GM18868 (cell line): ENCODE measurements around the gene UBR1.
"Not testable (repeated sequence)": the region's sequence is repeated elsewhere in the genome, so short reads cannot be mapped to it uniquely, and the experiment has no call there.

Experiments used
- ATAC-seq: cut with Tn5 transposase; IDR thresholded peaks from one replicate; pipeline ENCODE4 v1.9.1; 2021; ENCODE audit warnings: mild to moderate bottlenecking, moderate library complexity; ENCODE audit not compliant: unreplicated experiment

Gene UBR1

DNA sequence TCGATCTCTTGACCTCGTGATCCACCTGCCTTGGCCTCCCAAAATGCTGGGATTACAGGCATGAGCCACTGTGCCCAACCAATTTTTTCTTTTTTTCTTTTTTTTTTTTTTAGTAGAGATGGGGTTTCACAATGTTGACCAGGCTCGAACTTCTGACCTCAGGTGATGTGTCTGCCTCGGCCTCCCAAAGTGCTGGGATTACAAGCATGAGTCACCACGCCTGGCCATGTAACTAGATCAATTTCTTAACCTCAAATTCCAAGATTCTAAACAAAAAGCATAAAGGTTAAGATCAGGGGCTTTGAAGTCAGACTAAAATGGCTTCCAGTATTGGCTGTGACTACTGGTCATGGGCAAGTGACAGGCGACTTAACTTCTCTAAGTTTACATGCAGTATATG, 126.7 kb downstream of the UBR1 start:
- ATAC-seq = not testable (repeated sequence)

DNA sequence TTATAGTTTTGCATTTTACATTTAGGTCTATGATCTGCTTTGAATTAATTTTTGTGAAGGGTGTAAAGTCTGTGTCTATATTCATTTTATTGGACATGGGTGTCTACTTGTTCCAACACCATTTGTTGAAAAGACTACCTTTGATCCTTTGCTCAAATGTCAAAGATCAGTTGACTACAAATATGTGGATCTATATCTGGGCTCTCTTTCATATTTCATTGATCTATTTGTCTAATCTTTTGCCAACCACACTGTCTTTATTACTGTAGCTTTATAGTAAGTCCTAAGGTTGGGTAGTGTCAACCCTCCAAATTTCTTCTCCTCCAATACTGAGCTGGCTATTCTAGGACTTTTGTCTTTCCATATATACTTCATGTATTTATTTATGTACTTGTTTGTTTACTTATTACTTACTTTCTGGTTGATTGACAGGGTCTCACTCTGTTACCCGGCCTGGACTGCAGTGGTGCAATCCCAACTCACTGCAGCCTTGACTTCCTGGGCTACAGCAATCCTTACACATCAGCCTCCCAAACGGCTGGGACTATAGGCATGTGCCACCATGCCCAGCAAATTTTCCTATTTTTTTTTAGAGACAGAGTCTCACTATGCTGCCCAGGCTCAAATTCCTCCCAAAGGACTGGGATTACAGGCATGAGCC, 131.5 kb downstream of the UBR1 start:
- ATAC-seq = no peak

DNA sequence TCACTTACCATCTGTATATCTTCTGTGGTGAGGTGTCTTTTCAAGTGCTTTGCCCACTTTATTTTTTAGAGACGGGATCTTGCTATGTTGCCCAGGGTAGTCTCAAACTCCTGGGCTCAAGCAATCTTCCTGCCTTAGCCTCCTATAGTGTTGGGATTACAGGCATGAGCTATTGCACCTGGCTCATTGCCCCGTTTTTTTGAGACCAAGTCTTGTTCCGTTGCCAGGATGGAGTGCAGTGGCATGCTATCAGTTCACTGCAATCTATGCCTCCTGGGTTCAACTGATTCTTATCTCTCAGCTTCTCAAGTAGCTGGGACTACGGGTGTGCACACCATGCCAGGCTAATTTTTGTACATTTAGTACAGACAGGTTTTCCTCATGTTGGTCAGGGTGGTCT, 132.7 kb downstream of the UBR1 start:
- no peak for ATAC-seq

DNA sequence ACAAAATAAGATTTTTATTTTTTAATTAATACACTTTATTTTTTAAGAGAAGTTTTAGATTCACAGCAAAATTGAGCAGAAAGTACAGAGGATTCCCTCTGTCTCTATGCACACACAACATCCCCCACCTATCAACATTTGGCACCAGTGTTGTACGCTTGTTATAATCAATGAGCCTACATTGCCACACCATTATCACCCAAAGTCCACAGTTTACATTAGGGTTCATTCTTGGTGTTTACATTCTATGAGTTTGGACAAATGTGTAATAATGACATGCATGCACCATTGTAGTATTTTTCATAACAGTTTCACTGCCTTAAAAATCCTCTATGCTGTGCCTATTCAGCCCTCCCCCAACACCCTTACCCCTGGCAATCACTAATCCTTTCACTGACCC, 134.0 kb downstream of the UBR1 start:
- ATAC-seq = no peak

DNA sequence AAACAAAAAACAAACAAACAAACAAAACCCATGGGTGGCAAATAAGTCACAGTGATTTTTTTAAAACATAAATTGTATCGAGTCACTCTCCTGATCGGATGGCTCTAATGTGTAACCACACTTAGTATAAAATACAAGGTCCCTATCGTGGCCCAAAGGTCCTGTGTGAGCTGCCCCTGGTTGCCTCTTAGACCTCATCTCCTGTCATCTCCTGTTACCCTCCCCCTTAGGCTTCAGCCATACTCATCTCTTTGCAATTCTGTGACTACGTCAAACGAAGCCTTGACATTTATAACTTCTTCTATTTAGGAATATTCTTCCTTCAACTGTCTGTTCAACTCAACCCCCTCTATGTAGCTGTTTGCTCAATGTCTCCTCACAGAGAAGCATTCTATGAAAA, 141.4 kb downstream of the UBR1 start:
- no peak for ATAC-seq

DNA sequence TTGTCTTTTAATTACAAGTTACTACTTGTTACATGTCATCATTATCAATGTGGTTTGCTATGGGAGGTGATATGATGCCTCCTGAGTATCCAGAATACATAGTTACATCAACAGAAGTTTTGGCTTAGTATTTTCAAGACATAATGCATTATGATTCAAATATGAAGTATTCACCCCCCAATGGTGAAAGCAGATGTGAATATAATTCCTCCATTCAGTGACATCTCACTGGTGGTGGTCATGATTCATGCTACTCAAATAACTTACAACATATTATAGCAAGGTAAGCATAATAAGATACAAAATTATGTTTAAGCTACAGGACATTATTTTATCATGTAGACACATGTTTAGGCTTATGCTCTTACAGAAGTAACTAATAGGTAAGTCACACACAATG, 150.3 kb downstream of the UBR1 start:
- no peak for ATAC-seq

DNA sequence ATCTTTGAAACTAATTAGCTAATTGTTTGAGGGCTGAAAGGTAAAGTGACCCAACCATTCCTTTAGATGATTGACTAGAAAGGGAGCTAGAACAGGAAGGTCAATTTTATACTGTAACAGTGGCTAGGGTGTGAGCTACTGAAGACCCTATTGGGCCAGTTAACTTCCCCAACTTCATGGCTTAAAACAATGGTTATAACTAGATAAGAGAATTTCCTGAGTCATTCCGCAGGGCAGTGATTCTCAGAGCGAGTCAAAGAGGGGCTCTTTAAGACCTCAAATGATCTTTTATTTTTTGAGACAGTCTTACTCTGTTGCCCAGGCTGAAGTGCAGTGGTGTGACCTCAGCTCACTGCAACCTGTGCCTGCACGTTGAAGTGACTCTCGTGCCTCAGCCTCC, 151.5 kb downstream of the UBR1 start:
- ATAC-seq = no peak

DNA sequence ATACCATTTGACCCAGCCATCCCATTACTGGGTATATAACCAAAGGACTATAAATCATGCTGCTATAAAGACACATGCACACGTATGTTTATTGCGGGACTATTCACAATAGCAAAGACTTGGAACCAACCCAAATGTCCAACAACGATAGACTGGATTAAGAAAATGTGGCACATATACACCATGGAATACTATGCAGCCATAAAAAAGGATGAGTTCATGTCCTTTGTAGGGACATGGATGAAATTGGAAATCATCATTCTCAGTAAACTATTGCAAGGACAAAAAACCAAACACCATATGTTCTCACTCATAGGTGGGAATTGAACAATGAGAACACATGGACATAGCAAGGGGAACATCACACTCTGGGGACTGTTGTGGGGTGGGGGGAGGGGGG, 156.9 kb downstream of the UBR1 start:
- not testable (repeated sequence) for ATAC-seq

DNA sequence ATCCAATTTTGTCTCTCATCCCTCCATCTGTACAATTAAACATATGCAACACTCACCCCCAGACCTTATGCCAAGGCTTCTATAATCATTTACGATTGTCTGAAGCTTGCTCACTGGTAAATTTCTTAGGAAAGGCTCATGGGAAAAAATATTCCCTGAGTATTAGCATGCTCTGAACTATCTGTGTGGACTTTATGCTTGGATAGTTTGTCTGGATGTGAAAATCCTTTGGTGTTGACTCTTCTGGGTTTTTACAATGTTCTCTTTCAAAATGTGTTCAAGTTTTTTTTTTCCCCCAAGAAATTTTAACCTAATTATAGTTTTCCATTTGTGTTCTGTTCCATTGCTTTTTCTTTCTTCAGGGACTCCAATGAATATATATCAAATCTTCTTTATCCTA, 165.3 kb downstream of the UBR1 start:
- ATAC-seq = no peak

DNA sequence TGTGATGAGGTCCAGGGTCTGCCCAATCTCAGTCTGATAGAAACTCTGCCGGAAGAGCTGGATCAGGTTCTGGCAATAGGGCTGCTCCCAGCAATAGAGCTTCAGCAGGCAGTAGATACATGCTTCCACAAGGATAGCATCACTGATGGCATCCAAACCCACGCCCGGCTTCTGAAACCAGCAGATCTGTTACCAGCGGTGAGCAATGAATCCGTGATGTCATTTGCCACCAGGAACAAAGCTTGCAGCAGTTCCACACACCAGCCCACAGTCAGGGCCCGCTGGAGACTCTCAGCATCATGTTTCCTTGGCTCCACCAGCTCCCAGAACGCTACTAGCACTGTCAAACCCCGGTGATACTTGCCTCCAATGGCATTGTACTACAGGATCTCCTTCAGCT, 166.0 kb downstream of the UBR1 start:
- no peak for ATAC-seq

DNA sequence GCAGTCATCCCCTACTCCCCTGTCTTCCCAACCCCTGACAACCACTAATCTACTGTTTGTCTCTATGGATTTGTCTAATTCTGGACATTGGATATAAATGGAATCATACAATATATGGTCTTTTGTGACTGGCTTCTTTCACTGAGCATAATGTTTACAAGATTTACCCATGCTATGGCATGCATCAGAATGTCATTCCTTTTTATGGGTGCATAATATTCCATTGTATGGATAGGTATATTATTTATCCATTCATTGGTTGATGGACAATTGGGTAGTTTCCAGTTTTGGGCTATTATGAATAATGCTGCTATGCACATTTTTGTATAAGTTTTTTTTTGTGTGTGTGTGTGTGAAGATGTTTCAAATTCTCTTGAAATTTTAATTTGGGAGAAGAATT, 168.7 kb downstream of the UBR1 start:
- no peak for ATAC-seq

DNA sequence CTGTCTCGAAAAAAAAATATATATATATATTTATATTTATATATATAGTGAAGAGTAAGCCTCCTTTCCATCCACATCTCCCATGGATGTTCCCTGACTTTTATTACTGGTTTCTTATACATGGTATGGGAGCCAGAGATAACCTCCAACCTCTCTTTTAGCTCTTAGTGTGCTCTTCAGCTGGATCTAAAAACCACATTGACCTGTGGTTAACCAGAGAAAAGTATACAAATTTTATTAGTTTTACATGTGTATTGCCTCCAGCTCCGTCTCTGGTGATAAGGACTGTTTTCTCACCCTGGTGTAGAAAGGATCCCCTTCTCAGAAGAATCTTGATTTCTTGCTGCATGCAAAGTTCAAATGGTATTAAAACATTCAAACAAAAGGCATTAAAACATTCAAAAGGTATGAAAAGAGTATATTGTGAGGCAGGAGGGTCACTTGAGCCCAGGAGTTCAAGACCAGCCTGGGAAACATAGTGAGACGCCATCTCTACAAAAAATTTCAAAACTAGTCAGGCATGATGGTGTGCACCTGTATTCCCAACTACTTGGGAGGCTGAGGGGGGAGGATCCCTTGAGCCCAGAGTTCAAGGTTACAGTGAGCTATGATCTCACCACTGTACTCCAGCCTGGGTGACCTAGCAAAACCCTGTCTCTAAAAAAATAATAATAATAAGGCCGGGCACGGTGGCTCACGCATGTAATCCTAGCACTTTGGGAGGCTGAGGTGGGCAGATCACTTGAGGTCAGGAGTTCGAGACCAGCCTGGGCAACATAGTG, 171.8 kb downstream of the UBR1 start:
- ATAC-seq = no peak

DNA sequence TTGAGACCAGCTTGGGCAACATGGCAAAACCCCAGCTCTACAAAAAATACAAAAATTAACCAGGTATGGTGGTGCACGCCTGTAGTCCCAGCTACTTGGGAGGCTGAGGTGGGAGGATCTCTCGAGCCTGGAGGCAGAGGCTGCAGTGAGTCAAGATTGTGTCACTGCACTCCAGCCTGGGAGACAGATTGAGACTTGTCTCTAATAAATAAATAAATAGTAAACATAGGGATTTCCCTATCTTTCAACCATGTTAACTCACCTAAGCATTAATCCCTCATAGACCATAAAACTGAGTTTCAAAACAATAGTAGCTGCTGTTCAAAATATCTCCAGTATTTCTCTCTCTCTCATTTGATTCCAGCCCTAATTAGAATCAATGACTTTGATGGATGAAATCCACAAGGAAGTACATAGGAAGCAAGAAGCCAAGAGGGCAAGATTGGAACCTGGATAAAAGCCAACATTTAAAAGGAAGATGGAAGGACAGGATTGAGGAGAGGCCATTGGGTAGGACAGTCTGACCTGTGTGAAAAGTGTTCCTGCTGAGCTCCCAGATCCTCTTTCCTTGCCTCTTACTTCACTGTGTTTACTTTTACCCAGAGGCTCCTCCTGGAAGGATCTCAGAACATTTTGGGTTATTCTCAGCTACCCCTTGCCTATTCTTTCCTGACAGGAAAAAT, 172.9 kb downstream of the UBR1 start:
- no peak for ATAC-seq

DNA sequence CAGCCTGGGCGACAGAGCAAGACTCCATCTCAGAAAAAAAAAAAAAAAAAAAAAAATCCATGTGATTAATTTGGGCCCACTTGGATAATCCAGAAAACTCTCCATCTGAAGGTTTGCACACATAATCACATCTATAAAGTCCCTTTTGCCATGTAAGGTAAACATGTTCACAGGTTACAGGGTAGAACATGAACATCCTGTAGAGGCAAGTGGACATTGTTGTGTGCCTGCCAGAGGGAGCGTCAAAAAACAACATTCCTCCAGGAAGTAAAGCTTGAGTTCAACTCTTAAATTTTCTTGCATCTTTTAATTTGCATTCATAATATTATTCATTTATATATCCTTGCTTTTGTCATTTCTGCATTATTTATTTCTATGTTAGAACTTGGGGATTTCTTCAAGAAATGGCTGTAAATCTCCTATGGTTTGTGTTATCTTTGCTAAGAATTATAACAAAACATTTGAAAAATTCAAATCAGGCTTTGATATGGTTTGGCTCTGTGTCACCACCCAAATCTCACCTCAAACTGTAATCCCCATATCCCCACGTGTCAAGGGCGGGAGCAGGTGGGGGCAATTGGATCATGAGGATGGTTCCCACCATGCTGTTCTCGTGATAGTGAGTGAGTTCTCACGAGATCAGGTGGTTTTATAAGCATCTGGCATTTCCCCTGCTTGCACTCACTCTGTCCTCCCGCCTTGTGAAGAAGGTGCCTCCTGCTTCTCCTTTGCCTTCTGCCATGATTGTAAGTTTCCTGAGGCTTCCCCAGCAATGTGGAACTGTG, 173.9 kb downstream of the UBR1 start:
- ATAC-seq = no peak

DNA sequence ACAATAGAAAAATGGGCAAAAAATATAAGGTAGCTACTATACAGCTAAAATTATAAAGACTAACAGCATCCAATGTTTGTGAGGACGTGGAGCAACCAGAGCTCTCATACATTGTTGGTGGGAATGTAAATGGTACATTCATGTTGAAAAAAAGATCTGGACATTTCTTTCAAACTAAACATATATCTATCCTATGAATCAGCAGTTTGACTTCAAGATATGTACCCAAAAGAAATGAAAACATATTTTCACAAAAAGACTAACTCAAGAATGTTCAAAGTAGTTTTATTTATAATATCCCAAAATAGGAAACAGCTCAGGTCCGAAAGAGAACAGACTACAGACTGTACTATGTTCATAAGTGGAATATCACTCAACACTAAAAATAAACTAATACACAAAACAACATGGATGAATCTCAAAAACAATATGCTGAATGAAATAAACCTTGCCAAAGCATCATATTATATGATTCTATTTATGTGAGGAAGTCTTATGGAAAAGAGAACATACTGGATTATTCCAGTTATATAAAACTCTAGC, 176.5 kb downstream of the UBR1 start:
- no peak for ATAC-seq

DNA sequence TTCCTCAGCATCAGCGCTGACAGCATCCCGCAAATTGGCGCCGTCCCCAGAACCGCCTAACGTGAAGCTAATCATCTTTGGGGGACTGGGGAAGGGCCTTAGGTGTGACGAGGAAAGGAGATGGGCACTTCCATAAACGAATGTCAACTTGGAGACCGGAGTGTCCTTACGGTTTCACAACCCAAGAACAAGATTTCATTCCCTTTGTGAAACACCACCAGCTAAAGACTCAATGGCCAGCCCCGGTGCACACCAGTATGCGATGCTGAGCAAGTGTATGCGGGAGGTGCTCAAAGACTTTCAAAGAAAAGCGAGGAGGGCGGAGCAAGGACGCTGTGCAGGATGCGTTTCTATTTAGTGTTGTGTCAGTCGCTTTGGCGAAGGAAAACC, 184.5 kb downstream of the UBR1 start:
- ATAC-seq = no peak

DNA sequence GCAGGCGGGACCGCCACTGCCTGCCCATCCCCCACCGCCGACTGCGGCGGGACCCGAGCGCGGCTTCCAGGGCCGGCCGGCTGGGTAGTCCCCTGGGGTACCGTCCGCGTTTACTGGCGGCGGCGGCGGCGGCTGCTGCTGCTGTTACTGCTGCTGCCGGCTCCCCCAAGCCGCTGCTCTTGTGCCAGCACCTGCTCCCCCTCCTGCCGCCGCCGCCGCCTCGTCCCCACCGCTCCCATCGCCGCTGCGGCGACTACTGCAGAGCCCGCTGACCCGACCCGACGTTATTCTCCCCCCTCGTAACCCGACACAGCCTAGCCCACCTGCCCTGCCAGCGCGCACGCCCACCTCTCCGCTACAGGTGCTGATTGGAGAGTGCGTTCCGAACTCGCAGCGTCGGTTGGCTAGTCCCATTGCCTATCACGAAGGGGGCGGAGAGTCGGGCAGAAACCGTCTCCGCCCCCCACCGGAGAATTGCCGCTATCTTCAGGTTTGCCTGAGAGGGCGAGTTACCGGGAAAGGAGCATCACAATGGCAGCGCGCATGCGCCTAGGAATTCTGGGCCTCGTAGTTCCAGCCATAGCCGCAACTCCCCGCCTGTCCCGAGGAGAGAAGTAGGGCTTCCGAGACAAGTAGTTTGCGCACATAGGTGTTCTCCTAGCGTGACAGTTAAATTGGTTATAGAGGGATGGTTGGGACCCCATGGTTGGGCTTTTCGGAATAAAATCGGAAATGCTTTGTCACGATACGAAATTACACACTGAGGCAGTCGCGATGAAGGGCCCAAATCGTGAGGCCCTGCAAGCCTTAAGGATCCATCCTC, 185.1 kb downstream of the UBR1 start, which contains the start of gene TTBK2:
Gene TTBK2 (minus strand): TSS at position 260 of the 823 bp plus-strand sequence. CDS start 42,161 bp downstream, outside the sequence.
- peak; percentile 96 for ATAC-seq

DNA sequence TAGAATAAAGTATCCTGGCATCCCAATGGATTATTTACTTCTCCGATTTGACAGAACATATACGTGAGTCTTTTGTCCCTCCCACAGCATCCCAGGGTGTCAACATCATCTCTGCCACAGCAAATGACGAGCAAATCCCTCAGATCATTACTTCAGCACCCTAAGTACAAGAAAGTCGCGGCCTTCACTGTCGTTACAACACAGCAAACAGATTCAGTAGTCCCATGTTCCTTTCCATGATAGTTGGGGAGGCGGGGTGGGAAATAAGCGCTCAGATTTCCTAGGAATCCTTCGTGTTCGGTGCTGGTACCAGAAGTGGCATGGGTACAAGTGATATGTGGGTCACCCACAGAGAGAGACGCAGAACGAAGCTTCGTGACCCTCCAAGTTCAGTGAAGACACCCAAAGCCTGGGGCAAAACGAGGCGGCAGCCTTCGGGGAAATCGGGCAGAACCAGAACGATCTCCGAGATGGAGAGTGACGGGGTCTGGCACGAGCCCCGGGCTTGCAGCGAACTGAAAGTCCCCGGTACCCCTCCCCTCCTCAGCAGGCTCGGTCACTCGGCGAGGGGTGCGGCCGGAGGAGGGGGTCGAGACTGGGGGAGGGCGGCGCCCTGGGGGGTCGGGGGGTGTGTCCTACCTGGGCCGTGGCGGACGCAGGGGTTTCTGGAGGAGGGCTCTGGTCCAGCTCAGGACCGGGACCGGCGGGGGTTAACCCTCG, 185.9 kb downstream of the UBR1 start:
- ATAC-seq = no peak

DNA sequence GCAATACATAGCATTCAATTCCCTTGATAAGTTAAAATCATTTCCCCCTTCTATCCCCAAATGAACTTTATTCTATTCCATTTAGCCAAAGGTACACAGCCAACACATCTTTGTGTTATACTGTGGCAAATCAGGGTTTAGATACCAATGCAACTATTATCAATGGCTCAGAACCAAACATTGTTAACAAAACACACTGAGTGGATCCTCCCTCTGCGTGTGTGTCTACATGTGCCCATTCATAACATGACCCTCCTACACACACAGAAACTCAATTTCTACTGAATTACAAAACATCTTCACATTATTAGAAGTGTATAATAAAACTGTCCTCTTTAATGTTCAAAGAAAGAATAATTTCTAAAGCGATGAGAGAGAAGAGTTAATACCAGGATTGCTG, 186.5 kb downstream of the UBR1 start:
- no peak for ATAC-seq
